ENCODE data around the gene RNF157.
A peak's percentile ranks its signal among the peaks of the same experiment; 100 is the strongest.
"Not testable (repeated sequence)": the region's sequence is repeated elsewhere in the genome, so short reads cannot be mapped to it uniquely, and the experiment has no call there.

The RNF157 gene

DNA sequence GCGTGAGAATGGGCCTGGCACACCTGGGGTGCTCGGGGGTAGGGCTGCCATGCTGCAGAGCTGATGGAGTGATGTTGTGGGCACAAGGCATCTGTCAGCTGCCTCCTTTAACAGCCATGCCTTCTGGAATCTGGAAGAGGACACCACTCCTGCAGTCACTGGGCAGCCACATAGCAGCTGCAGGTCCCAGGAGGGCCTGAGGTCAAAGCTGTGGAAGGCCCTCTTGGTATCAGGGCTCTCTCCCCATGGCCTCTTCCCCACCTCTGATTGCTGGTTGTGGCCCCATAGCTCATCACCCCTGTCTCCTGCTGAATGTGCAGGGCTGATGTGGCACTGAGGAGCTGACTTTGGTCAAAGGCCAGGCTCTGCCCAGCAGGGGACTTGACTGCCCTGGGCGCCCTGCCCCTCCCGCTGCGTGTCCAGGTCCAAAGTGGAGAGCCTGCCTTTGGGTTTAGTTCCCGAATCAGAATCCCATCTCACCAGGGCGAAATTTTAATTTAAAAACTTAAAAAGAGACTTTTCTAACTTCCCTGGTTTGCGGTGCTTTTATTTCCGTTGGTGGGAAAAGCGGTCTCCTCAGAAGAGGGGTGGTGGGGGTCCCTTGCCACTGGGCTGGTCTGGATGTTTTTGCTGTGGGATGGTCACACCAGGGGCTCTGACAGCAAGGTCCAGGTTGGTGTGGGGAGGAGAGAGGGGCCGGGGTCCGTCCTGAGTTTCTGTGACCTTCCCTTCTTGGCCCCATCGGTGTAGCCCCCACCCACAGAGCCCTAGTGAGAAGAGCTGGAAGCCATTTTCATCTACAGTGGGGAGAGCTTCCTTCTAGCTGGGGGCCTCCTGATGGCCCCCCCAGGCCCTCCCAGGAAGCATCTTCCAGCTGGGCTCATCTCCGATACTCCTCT is 30.7 kb upstream of the RNF157 start:
- no peak for DNase-seq (ENCODE audit: low spot score)

DNA sequence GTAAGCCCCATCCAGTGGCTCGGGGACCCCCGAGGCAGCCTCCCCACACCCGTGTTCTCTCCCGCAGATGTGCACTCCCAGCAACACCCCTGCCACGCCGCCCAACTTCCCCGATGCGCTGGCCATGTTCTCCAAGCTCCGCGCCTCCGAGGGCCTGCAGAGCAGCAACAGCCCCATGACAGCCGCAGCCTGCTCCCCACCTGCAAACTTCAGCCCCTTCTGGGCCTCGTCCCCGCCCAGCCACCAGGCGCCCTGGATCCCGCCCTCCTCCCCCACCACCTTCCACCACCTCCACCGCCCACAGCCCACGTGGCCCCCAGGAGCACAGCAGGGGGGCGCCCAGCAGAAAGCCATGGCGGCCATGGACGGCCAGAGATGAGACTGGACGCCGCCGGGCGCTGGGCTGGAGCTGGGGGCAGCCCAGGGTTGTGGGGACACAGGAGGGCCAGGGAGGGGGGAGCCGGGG is 29.9 kb upstream of the RNF157 start:
- no peak for DNase-seq (ENCODE audit: low spot score)

DNA sequence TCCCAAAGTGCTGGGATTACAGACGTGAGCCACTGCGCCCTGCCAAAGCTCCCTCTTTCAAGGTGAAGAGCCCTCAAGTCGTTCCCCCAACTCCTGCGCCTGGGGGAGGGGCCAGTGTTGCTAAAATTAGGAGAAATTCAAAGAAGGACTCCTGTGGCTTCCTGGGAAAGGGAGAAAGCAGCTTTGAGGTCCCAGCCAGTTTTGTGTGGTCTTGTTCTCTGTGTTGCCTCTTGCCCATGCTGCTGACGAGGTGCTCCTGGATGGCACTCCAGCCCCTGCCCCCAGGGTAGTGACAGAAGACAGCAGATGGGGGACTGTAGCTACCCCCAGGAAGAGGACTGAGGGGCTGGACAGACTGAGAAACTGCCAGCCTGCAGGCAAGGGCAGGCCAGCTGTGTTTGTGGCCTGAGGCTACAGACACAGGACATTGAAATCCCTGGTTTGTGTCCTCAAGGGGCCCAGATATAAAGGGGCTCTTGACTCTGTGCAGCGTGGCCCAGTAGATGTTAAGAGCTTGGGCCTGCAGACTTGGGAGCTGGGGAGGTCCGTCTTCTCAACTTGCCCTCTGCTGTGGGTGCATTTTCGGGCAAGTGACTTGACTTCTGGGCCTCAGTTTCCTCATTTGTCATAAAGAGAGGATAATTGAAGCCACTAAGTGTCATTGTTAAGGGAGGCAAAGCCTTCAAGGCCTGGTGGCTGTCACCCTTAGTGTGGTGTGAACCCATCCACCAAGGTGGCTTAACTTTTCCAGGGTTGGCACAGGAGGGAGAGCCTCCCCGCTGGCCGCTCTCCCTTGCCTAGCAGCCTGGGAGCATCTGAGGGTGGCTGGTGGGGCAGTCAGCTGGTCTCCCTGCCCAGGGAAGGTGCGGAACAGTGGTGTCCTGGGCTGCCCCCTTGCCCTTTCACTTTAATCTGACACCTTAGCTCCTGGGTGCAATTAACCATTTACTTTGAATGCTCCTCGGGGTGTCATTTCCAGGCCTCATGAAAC is 29.0 kb upstream of the RNF157 start:
- no peak for DNase-seq (ENCODE audit: low spot score)

DNA sequence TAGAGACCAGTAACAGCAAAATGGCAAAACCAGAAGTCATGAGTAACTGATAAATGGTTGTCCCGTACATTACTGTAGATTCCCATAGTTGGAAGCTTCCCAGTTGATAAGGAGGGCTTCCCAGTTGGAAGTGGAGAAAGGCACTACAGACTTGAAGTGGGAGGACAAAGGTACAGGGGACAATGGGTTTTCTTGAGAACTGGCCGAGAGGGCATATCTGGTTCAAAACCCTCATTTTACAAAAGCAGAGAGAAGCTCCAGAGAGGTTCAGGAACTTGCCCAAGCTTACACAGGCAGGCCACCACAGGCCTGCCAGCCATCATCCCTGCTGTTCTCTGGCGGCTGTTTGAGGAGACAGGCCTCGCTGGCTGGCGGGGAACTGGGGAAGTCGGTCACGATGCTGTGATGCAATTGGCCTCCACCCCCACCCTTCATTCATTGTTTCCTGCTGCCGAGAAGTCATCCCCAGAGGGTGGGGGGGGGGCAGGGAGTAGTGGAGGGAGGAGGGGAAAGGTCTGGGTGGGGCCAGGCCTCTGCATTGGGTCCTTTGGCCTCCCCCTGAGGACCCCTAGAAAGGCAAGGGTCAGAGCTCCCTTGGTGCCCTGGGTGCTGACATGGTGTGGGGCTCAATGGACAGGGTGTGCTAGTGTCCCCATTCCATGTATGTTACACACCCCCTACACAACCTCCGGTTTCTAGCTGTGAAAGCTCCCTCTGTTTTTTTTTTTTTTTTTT is 27.9 kb upstream of the RNF157 start:
- DNase-seq (ENCODE audit: low spot score), result peak; percentile 77

DNA sequence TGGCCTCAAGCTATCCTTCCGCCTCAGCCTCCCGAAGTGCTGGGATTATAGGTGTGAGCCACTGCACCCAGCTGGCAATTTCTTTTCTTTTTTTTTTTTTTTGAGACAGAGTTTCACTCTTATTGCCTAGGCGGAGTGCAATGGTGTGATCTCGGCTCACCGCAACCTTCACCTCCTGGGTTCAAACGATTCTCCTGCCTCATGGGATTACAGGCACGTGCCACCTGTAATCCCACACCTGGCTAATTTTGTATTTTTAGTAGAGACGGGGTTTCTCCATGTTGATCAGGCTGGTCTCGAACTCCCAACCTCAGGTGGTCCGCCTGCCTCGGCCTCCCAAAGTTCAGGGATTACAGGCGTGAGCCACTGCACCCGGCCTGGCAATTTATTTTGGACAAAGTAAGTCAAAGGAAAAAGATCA is 27.3 kb upstream of the RNF157 start:
- not testable (repeated sequence) for DNase-seq (ENCODE audit: low spot score)

DNA sequence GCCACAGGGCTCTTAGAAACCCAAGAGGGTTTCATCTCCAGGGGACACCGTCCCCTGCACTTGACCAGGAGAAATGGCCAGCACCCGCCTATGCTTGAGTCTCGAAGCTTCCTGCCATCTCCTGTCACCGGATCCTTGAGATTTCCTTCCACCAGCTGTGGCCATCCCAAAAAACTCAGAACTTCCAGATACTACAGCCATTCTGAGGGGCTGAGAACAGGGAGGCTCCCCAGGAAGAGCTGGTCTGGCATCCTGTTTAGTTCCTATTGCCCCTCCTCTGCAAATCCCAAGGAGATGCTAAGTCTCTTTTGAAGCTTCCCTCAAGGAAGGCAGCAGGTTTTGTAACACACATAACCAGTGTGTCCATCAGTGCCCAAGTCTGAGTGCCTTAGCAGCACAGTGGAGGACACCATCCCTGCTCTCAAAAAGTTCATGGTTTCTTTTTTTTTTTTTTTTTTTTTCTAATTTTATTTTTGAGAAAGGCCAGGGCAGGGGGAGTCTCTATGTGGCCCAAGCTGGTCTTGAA is 26.8 kb upstream of the RNF157 start:
- DNase-seq (ENCODE audit: low spot score), result no peak

DNA sequence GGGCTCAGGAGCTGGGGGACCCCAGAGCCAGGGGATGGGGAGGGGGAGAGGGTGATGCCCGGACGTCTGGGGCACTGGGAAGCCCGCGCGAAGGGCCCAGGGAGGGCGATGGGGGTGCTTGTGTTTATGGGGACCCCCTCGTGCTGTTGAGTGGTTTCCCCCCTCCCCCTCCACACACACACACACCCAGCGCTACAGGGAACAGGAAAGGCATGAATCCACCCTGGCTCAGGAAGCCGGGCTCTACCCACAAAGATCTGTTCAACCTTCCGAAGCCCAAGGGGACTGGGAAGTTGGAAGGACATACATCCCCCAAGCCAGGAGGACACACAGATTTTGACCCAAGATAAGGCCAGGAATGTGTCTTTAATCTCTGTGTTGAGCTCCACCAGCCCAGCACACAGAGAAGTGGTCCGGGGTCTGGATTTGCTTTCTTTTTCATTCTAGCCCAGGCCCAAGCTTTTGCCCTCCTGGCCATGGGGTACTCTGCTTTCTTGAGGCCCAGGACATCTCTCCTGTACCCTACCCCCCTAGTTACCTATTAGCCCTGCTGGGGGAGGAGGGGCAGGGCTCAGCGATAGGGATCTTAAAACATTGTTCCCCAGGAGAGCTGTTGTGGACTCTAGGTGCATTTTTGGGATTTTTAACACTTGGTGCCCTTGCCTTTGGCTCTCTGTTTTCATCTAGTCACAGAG is 26.1 kb upstream of the RNF157 start:
- DNase-seq (ENCODE audit: low spot score), result no peak

DNA sequence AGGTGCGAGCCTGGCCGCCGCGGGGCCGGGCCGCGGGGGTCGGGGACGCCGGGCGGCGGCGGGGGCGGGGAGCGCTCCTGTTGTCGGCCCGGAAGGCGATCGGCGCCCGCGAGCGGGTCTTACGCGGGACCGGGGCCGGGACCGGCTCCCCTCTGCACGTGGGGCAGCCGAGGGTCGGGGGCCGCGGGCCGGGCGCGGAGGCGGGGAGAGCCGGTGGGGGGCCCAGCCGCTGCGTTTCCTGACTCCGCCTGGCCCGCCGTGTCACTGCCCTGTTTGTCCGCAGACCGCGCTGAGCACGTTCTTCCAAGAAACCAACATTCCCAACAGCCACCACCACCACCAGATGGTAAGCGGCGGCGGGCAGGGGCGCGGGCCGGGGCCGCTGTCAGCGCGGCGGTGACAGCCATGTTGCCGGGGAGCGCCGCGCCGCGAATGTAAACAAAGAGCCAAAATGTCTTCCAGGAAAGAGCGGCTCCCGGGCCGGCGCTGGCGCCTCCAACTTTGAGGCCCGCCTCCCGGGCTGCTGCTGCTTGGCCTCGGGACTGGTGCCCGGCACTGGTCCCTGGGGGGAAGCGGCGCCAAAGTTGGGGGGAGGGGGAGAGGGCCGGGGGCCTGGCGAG is 25.4 kb upstream of the RNF157 start:
- peak; percentile 57 for DNase-seq (ENCODE audit: low spot score)

DNA sequence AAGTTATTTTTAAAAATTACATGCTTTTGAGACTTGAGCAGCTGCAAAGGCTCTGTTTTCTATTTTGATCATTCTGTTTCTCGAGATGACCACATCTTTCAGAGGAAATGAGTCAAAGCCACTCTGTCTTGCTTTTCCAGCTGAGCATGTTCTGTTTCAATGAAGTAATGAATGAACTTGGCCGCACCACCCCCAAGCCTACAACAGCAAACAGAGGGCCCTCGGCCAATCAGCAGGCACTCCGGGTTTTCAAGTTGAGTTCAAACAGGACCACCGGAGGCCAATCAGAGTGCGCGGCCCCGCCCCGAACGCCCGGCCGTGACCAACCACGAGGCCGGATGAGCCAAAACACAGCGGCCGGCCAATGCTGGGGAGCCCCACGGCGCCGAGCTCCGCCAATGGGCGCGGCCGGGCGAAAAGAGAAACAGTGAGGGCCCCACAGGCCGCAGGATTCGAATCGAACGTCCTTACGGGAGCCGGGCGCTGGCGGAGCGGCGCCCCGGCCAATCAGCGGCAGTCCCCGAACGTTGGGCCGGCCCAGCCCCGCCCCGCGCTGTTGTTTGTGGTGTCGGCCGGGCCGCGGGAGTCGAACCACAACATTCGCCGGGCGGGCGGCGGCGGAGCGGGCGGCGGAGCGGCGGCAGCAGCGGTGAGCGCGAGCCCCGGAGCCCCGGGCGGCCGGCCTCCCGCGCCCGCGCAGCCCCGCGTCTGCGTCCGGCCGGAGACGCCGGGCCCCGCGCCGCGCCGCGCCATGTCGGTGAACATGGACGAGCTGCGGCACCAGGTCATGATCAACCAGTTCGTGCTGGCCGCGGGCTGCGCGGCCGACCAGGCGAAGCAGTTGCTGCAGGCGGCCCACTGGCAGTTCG is 24.7 kb upstream of the RNF157 start, which contains the start of gene UBALD2:
Gene UBALD2 (plus strand): TSS at position 594 of the 869 bp plus-strand sequence. CDS start 158 bp downstream, at position 752.
- DNase-seq (ENCODE audit: low spot score), result peak; percentile 98

DNA sequence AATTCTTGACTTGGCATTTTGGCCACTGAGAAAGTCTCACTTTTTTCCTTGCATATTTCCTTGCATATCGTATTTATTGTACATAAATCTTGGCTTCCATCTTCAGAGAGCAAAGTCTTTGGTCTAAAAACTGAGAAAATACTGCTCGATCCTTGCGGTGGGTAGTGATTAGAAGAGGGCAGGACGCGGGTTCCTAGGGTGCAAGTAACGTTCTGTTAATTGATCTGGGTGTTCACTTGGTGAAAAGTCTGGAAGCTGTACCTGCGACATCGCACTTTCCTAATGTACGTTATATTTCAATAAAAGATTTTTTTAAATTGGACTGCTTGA is 24.1 kb upstream of the RNF157 start:
- DNase-seq (ENCODE audit: low spot score), result no peak

DNA sequence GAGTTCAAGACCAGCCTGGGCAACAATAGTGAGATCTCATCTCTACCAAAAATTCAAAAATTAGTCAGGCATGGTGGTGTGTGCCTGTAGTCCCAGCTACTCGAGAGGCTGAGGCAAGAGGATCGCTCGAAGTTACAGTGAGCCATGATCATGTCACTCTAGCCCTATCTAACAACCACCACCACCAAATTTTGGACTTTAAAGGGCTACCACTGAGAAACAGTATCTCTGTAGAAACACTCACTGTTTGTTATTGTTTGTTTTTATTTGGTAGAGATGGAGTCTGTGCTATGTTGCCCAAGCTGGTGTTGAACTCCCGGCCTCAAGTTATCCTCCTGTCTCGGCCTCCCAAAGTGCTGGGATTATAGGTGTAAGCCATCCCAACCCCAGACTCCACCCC is 23.6 kb upstream of the RNF157 start:
- DNase-seq (ENCODE audit: low spot score), result no peak

DNA sequence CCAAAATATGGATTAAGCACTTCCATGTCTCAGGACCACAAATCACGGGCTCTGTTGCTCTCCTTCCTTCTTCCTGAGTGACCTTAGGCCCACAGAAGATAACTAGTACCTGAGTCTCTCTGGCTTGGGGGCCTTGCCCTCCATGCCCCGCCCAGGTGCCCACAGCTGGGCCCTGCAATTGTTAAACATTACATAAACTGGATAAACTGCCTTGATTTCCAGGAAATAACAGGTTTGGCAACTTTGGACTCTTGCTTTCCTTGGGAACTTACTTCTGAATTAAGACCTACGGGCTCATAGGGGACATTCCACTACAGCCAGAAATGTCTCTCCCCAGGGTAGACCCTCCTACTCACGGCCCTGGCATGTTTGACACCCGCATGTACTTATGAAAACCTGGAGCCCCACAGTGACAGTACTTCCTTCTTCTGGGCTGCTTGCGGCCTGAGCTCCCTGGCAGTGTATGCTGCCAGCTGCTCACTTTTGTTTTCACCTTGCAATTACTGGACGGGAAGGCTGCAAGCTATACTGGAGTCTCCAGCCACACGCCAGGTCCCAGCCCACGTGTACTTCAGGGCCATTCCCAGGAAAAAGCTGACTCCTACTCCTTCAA is 22.5 kb upstream of the RNF157 start:
- no peak for DNase-seq (ENCODE audit: low spot score)

DNA sequence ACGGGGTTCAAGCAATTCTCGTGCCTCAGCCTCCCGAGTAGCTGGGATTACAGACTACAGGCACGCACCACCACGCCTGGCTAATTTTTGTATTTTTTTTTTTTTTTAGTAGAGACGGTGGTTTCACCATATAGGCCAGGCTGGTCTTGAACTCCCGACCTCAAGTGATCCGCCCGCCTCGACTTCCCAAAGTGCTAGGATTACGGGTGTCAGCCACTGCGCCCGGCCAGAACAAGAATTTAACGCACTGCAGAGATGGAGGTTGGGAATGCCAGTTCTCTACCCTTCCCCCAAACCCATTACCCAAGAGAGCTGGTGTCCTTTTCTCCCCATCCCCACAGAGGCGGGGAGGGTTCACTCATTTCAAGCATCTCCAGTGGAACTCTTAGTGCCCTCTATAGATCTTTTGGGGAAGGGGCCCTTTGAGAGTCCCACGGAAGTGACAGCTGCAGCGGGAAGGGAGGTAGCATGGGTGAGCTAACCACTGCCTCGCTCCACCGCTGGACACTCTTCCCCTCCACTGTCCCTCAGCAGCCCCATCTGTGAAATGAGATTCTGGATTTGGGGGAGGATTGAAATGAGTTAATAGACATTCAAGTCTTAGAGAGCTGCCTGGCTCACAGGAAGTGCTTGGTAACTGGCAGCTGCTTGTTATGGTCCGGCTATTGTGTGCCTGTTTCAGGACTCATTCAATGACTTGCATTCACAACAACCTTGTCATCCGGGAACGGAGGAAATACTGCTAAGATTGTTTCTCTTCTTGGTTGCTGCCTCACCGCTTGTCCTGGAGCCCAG is 21.3 kb upstream of the RNF157 start:
- DNase-seq (ENCODE audit: low spot score), result no peak

DNA sequence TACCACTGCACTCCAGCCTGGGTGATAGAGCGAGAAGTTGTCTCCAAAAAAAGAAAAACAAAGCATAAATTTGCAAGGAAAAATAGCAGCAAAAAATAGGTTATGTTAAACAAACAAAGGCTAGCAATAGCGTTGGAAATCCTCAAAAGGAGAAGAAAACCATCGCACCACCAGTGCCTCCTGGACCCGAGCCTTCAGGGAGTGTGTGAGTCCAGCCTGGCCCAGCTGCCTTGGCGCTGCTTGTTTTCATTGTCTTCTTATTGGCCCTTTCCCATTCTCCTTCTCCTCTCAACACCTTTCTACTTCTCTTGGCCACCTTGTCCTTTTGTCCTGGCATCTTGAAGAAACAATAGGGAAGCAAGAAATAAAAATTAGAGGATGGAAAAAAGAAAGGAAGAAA is 20.4 kb upstream of the RNF157 start:
- no peak for DNase-seq (ENCODE audit: low spot score)

DNA sequence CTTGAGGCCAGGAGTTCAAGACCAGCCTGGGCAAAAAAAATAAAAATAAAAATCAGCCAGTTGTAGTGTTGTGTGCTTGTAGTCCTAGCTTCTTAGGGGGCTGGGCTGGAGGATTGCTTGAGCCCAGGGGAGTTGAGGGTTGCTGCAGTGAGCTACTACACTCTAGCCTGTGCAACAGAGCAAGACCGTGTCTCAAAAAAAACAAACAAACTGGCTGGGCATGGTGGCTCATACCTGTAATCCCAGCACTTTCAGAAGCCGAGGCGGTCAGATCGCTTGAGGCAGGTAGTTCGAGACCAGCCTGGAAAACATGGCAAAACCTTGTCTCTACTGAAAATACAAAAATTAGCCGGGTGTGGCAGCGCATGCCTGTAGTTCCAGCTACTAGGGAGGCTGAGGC is 19.9 kb upstream of the RNF157 start:
- DNase-seq (ENCODE audit: low spot score), result no peak

DNA sequence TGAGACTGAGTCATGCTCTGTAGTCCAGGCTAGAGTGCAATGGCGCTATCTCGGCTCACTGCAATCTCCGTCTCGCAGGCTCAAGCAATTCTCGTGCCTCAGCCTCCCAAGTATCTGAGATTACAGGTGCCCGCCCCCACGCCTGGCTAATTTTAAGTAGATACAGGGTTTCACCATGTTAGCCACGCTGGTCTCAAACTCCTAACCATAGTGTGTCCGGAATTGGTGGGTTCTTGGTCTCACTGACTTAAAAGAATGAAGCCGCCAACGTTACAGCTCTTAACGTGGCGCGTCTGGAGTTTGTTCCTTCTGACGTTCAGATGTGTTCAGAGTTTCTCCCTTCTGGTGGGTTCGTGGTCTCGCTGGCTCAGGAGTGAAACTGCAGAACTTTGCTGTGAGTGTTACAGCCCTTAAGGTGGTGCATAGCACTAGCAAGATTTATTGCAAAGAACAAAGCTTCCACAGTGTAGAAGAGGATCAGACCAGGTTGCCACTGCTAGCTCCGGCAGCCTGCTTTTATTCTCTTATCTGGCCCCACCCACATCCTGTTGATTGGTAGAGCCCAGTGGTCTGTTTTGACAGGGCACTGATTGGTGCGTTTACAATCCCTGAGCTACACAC is 16.2 kb upstream of the RNF157 start:
- DNase-seq (ENCODE audit: low spot score), result not testable (repeated sequence)

DNA sequence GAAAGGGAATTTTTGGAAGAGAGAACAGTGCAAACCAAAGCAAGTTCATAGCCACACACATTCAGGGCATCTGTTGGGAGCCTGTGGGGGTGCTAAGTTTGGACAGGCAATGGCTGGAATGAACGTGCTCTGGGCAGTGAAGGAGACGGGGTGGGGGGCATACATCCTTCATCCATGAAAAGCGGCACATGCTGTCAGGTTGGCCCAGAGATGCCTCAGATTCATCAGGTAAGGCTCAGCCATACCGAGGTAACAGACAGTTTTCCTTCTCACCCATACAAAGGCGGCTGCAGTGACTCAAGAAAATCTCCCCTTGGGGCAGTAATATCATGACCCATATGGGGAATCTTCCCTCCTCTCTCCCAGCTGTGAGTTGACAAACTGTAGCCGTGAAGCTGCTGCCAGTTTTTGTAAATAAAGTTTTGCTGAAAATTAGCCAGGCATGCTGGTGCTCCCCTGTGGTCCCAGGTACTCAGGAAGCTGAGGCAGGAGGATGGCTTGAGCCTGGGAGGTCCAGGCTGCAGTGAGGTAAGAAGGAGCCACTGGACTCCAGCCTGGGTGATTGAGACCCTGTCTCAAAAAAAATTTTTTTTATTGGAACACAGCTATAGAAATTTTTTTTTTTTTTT is 15.6 kb upstream of the RNF157 start:
- DNase-seq (ENCODE audit: low spot score), result no peak
